Endodermal cell (in vitro differentiated cells): Measurements from ENCODE around the gene ZNF91. TPM values are rescaled to one million over a fixed set of nuclear protein-coding genes. Genes with fewer than 3 reads are reported as not detected.

Source experiments
- DNase-seq: peaks from one replicate; pipeline ENCODE4 v3.0.0-alpha.2; 2017
- H3K27ac ChIP-seq: 2 replicates; pipeline ENCODE4 v1.5.1; 2013; ENCODE audit warnings: mild to moderate bottlenecking, low read depth, low read length, moderate library complexity
- H3K27me3 ChIP-seq: 2 replicates; pipeline ENCODE4 v1.6.1; 2013; ENCODE audit warnings: mild to moderate bottlenecking, low read length, moderate library complexity; ENCODE audit not compliant: insufficient read depth, control insufficient read depth, poor library complexity, severe bottlenecking
- H3K36me3 ChIP-seq: 2 replicates; pipeline ENCODE4 v1.7.0; 2013; ENCODE audit warnings: mild to moderate bottlenecking, low read length, moderate library complexity; ENCODE audit not compliant: control insufficient read depth, insufficient read depth
- H3K4me1 ChIP-seq: one replicate; pipeline ENCODE4 v1.7.0; 2013; ENCODE audit warnings: low read length; ENCODE audit not compliant: control insufficient read depth, insufficient read depth
- H3K4me3 ChIP-seq: 2 replicates; pipeline ENCODE4 v1.5.1; 2013; ENCODE audit warnings: mild to moderate bottlenecking, low read length, moderate library complexity
- H3K9ac ChIP-seq: 2 replicates; pipeline ENCODE4 v1.6.1; 2013; ENCODE audit warnings: mild to moderate bottlenecking, low read length, moderate library complexity; ENCODE audit not compliant: poor library complexity, severe bottlenecking; ENCODE audit errors: extremely low read depth
- H3K9me3 ChIP-seq: 2 replicates; pipeline ENCODE4 v1.6.1; 2013; ENCODE audit warnings: mild to moderate bottlenecking, low read length, moderate library complexity; ENCODE audit not compliant: control insufficient read depth
- H3K27ac Mint-ChIP-seq: 2 replicates; pipeline ENCODE4 v1.8.0; 2020; ENCODE audit warnings: mixed read lengths
- H3K27me3 Mint-ChIP-seq: 2 replicates; pipeline ENCODE4 v1.8.0; 2021; ENCODE audit warnings: mild to moderate bottlenecking, mixed read lengths; ENCODE audit not compliant: insufficient read depth
- H3K36me3 Mint-ChIP-seq: 2 replicates; pipeline ENCODE4 v1.8.0; 2020; ENCODE audit warnings: low read depth, mixed read lengths
- H3K4me1 Mint-ChIP-seq: 2 replicates; pipeline ENCODE4 v1.8.0; 2020; ENCODE audit warnings: mixed read lengths
- H3K4me3 Mint-ChIP-seq: 2 replicates; pipeline ENCODE4 v1.8.0; 2020; ENCODE audit warnings: mild to moderate bottlenecking, moderate library complexity, mixed read lengths
- H3K9me3 Mint-ChIP-seq: 2 replicates; pipeline ENCODE4 v1.8.0; 2020; ENCODE audit warnings: mild to moderate bottlenecking, mixed read lengths
- WGBS, 2 experiments: methylation state at CpG; one replicate each; pipeline versions ENCODE4 v1.1.5 to v1.1.7; 2013; ENCODE audit warnings: missing lambda C conversion rate in 2 of 2, mixed read lengths in 1 of 2; ENCODE audit not compliant: insufficient coverage in 1 of 2, insufficient read length in 1 of 2; 5-methylcytosine and 5-hydroxymethylcytosine counted together
- total RNA-seq, 2 donors: library from RNA; stranded (reverse); fragmentation: NEBNext Ultra II Directional in 1 of 2; extraction: Animal tissue kit (Norgen Biotek cat#: 25700) in 1 of 2; gene quantifications; 2 replicates in 1 of 2; 3 replicates in 1 of 2; pipeline ENCODE4 v1.2.1, GENCODE V29; 2021
- TF ChIP-seq, protein P1 (sequence below): fragments of 200-600 bp; sonication (generic); conservative IDR thresholded peaks from 2 replicates; pipeline ENCODE4 v1.5.0; 2021; ENCODE audit warnings: antibody characterized with exemption, mild to moderate bottlenecking

Gene ZNF91
- total RNA-seq, 2 donors from 2014 or later, result 66.9 to 75.4 TPM

DNA sequence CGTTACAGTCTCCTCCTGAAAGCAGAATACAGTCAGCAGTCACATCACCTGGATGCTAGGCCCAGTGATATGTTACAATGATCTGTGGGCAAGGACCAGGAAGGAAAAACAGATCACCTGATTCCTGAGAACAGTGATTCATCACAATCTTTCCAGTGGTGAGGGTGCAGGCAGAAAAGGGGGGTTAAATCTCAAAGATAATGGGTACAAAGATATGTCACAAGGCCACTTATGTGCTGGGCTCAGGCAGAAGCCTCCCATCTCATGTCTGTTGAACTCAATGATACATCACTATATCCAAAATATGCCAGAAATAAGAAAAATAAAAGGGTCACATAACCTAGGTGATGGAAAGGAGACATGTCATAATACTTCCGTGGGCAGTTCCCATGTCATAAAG is 10.8 kb upstream of the ZNF91 start:
- Mint-ChIP-seq H3K27me3 (no peaks in the 10 kb centered on the region), H3K4me1 (peaks cover 28% of the 10 kb centered on the region), H3K36me3 (peaks cover 47% of the 10 kb centered on the region), H3K27ac (no peak overlapping the region), H3K9me3 (no peaks in the 10 kb centered on the region), H3K4me3 (no peak overlapping the region)
- Histone ChIP-seq H3K27me3 (no peaks in the 10 kb centered on the region), H3K4me3 (no peak overlapping the region), H3K36me3 (peaks cover 46% of the 10 kb centered on the region), H3K9me3 (no peaks in the 10 kb centered on the region), H3K27ac (no peak overlapping the region), H3K9ac (no peak overlapping the region), H3K4me1 (peaks cover 3% of the 10 kb centered on the region)
- DNase-seq, result no peak
- WGBS, 2 experiments, result 98 to 100% methylated on average over 1 to 2 of the region's 2 CpGs
- TF ChIP-seq, protein P1, sequence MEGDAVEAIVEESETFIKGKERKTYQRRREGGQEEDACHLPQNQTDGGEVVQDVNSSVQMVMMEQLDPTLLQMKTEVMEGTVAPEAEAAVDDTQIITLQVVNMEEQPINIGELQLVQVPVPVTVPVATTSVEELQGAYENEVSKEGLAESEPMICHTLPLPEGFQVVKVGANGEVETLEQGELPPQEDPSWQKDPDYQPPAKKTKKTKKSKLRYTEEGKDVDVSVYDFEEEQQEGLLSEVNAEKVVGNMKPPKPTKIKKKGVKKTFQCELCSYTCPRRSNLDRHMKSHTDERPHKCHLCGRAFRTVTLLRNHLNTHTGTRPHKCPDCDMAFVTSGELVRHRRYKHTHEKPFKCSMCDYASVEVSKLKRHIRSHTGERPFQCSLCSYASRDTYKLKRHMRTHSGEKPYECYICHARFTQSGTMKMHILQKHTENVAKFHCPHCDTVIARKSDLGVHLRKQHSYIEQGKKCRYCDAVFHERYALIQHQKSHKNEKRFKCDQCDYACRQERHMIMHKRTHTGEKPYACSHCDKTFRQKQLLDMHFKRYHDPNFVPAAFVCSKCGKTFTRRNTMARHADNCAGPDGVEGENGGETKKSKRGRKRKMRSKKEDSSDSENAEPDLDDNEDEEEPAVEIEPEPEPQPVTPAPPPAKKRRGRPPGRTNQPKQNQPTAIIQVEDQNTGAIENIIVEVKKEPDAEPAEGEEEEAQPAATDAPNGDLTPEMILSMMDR, result no peak

DNA sequence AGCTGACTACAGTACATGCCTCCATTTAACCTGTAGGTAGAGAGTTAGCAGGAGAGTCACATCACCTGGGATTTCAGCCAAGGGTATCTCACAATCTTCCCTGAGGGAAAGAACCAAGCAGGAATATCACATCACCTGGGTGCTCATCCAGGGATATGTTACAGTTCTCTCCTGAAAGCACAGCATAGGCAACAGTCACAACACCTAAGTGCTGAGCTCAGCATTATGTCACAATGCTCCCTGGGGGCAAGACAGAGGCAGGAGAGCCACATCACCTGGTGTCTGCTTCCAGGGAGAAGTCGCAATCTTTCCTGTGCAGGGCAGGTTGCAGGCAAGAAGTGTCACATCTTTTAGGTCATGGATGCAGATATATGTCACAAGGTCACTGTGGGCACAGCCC is 9.4 kb upstream of the ZNF91 start:
- no peak overlapping the region for H3K27ac ChIP-seq
- no peaks in the 10 kb centered on the region for H3K9me3 ChIP-seq
- TF ChIP-seq, protein P1, result no peak
- H3K4me3 ChIP-seq, result peak overlapping the region; percentile 57
- H3K9me3 Mint-ChIP-seq, result no peaks in the 10 kb centered on the region
- H3K27me3 ChIP-seq, result no peaks in the 10 kb centered on the region
- H3K27ac Mint-ChIP-seq, result no peak overlapping the region
- peaks cover 61% of the 10 kb centered on the region for H3K36me3 Mint-ChIP-seq
- WGBS, 2 experiments, result 80 to 85% methylated on average over 1 of the region's 1 CpG
- H3K4me1 ChIP-seq, result no peaks in the 10 kb centered on the region
- H3K27me3 Mint-ChIP-seq, result no peaks in the 10 kb centered on the region
- H3K4me3 Mint-ChIP-seq, result no peak overlapping the region
- no peak overlapping the region for H3K9ac ChIP-seq
- H3K4me1 Mint-ChIP-seq, result peaks cover 24% of the 10 kb centered on the region
- H3K36me3 ChIP-seq, result peaks cover 61% of the 10 kb centered on the region
- no peak for DNase-seq

DNA sequence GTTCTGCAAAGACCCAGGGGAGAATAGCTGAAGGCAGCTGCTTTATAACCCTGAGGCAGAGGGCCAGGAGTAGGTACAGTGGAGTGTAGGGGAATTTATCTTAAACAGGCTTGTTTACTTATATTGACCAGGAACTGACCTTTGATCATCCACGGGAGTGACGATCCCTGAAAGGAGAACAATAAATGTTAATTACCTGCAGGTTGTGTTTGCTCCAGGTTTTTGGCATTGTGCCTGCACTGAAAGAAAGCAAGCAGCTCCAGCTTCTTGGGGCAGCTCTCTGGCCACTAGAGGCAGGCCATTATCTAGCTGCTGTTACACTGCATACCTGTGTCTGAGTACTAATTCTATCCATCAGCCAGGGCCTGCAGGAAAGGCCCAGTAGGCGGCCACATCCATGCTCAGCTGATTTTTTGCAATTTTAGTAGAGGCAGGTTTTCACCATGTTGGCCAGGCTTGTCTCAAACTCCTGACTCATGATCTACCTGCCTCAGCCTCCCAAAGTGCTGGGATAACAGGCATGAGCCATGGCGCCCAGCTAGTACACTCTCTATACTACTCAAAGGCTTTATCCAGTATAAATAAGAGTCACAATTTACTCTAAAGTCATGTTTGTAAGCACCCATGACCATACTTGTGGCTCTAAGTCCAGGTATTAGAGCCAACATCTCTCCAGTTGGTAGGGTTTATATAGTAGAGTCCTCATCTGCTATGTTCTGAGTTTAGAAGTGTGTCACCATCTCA is 8.5 kb upstream of the ZNF91 start:
- WGBS, 2 experiments, result 75 to 78% methylated on average over 3 to 4 of the region's 4 CpGs
- Histone ChIP-seq H3K4me1 (no peaks in the 10 kb centered on the region), H3K27ac (no peak overlapping the region), H3K9ac (no peak overlapping the region), H3K27me3 (no peaks in the 10 kb centered on the region), H3K9me3 (no peaks in the 10 kb centered on the region), H3K36me3 (peaks cover 70% of the 10 kb centered on the region), H3K4me3 (peak overlapping the region; percentile 57)
- DNase-seq, result peak; percentile 66
- H3K27me3 Mint-ChIP-seq, result no peaks in the 10 kb centered on the region
- TF ChIP-seq, protein P1, result peak; percentile 87
- H3K9me3 Mint-ChIP-seq, result no peaks in the 10 kb centered on the region
- peaks cover 24% of the 10 kb centered on the region for H3K4me1 Mint-ChIP-seq
- H3K36me3 Mint-ChIP-seq, result peaks cover 67% of the 10 kb centered on the region
- peak overlapping the region; percentile 31 for H3K4me3 Mint-ChIP-seq
- peak overlapping the region; percentile 84 for H3K27ac Mint-ChIP-seq
